Smooth muscle cell (in vitro differentiated cells): Measurements from ENCODE around the gene BRAP. TPM values are rescaled to one million over a fixed set of nuclear protein-coding genes. Genes with fewer than 3 reads are reported as not detected.

ENCODE experiments used
- DNase-seq: peaks from one replicate; lab custom pipeline; 2025; ENCODE audit not compliant: unreplicated experiment; lab: John Stamatoyannopoulos, UW
- H2AFZ ChIP-seq: fragments of 200-600 bp; sonication (generic); 2 replicates; pipeline ENCODE4 v1.6.0; 2016; ENCODE audit warnings: antibody characterized with exemption, low read depth, mild to moderate bottlenecking
- H3F3A ChIP-seq: fragments of 200-600 bp; sonication (generic); 2 replicates; pipeline ENCODE4 v1.6.0; 2017; ENCODE audit warnings: antibody characterized with exemption, low read depth
- H3K27ac ChIP-seq: fragments of 200-600 bp; sonication (generic); 2 replicates; pipeline ENCODE4 v1.5.1; 2016; ENCODE audit warnings: low read depth, mild to moderate bottlenecking
- H3K27me3 ChIP-seq: fragments of 200-600 bp; sonication (generic); 2 replicates; pipeline ENCODE4 v1.6.1; 2016; ENCODE audit warnings: low read depth, mild to moderate bottlenecking
- H3K36me3 ChIP-seq: fragments of 200-600 bp; sonication (generic); 2 replicates; pipeline ENCODE4 v1.5.1; 2016; ENCODE audit warnings: low read depth
- H3K4me1 ChIP-seq: fragments of 200-600 bp; sonication (generic); 2 replicates; pipeline ENCODE4 v1.5.1; 2016; ENCODE audit warnings: low read depth
- H3K4me2 ChIP-seq: fragments of 200-600 bp; sonication (generic); 2 replicates; pipeline ENCODE4 v1.6.0; 2016; ENCODE audit warnings: mild to moderate bottlenecking
- H3K4me3 ChIP-seq: fragments of 200-600 bp; sonication (generic); 2 replicates; pipeline ENCODE4 v1.5.1; 2016; ENCODE audit warnings: mild to moderate bottlenecking
- H3K79me2 ChIP-seq: fragments of 200-600 bp; sonication (generic); 2 replicates; pipeline ENCODE4 v1.6.0; 2016; ENCODE audit warnings: low read depth, mild to moderate bottlenecking
- H3K9ac ChIP-seq: fragments of 200-600 bp; sonication (generic); 2 replicates; pipeline ENCODE4 v1.6.0; 2016; ENCODE audit warnings: low read depth
- H3K9me3 ChIP-seq: fragments of 200-600 bp; sonication (generic); replicated peaks from 2 replicates; pipeline ENCODE4 v1.5.1; 2016; ENCODE audit warnings: low read depth
- H4K20me1 ChIP-seq: fragments of 200-600 bp; sonication (generic); 2 replicates; pipeline ENCODE4 v1.6.0; 2016; ENCODE audit warnings: low read depth
- WGBS: methylation state at CpG from one replicate; pipeline ENCODE4 v1.1.7; 2016; ENCODE audit warnings: low lambda C conversion rate; 5-methylcytosine and 5-hydroxymethylcytosine counted together
- polyA plus RNA-seq: library from polyadenylated mRNA; unstranded; fragments of >200 nt; fragmentation: Nextera tagmentation; extraction: Ambion mirVana; gene quantifications from 2 replicates; pipeline ENCODE4 v1.2.1, GENCODE V29; 2016
- total RNA-seq: library from RNA; depleted of rRNA; stranded (reverse); fragments of >200 nt; gene quantifications from 2 replicates; pipeline ENCODE4 v1.2.3, GENCODE V29; 2014
- TF ChIP-seq, protein P1 (sequence below): fragments of 200-600 bp; sonication (generic); IDR thresholded peaks from 2 replicates; pipeline ENCODE4 v1.5.1; 2017; ENCODE audit warnings: borderline replicate concordance, mild to moderate bottlenecking, antibody characterized with exemption; ENCODE audit not compliant: insufficient read depth, poor library complexity, severe bottlenecking

BRAP gene
- total and polyA plus RNA-seq, 2 experiments from 2014 or later: 16.4 to 18.8 TPM

DNA sequence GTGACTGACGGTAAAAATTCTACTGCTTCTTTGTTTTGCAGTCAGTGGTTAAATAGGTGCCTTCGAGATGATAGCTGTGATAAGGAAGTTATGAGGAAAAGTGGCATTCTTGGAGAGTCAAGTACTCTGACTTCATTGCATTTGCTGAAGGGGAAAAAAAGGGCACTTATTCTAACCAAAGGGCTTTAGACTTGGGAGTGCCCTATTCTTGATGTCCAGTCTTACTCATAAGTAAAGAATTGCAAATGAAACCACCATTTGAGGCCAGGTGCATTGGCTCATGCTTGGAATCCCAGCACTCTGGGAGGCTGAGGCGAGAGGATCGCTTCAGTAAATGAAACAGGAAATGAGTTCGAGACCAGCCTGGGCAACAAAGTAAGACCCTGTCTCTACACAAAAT lies 40.3 kb downstream of the BRAP start:
- peak overlapping the region; percentile 28 for H3K27ac ChIP-seq
- H3K4me1 ChIP-seq: no peaks in the 10 kb centered on the region
- no peak overlapping the region for H2AFZ ChIP-seq
- no peaks in the 10 kb centered on the region for H3K9me3 ChIP-seq
- DNase-seq: no peak
- no peak overlapping the region for H3K4me2 ChIP-seq
- 79% methylated on average over 5 of the region's 5 CpGs for WGBS
- no peaks in the 10 kb centered on the region for H3K79me2 ChIP-seq
- H3K9ac ChIP-seq: no peak overlapping the region
- H4K20me1 ChIP-seq: no peaks in the 10 kb centered on the region
- H3F3A ChIP-seq: no peaks in the 10 kb centered on the region
- peaks cover 8% of the 10 kb centered on the region for H3K36me3 ChIP-seq
- TF ChIP-seq, protein P1, sequence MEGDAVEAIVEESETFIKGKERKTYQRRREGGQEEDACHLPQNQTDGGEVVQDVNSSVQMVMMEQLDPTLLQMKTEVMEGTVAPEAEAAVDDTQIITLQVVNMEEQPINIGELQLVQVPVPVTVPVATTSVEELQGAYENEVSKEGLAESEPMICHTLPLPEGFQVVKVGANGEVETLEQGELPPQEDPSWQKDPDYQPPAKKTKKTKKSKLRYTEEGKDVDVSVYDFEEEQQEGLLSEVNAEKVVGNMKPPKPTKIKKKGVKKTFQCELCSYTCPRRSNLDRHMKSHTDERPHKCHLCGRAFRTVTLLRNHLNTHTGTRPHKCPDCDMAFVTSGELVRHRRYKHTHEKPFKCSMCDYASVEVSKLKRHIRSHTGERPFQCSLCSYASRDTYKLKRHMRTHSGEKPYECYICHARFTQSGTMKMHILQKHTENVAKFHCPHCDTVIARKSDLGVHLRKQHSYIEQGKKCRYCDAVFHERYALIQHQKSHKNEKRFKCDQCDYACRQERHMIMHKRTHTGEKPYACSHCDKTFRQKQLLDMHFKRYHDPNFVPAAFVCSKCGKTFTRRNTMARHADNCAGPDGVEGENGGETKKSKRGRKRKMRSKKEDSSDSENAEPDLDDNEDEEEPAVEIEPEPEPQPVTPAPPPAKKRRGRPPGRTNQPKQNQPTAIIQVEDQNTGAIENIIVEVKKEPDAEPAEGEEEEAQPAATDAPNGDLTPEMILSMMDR: no peak
- H3K27me3 ChIP-seq: no peaks in the 10 kb centered on the region
- no peak overlapping the region for H3K4me3 ChIP-seq

DNA sequence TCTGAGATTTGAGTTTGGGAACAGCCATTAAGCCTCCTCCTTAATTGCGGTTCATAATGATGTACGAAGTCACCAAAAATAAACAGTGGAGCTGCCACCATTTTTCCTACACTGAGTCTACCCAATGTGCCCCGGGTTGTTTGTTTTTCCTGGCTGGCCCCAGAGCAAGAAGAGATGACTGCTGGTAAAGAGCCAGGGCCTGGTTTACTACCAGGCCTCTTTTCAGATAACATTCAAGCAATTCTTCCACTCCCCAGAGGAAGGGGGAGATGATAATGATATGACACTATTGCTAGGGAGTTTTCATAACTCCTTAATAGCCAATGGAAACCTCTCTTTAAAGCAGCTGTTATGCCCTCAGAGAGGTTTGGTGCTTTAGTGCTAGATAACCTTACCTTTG lies 42.3 kb downstream of the BRAP start:
- Histone ChIP-seq H3K36me3 (no peaks in the 10 kb centered on the region), H3K27ac (peak overlapping the region; percentile 28), H3K4me1 (no peaks in the 10 kb centered on the region), H3K79me2 (no peaks in the 10 kb centered on the region), H3K4me3 (no peak overlapping the region), H4K20me1 (no peaks in the 10 kb centered on the region), H3K4me2 (no peak overlapping the region), H3K9ac (no peak overlapping the region), H3F3A (no peaks in the 10 kb centered on the region), H2AFZ (no peak overlapping the region), H3K9me3 (no peaks in the 10 kb centered on the region), H3K27me3 (no peaks in the 10 kb centered on the region)
- DNase-seq: no peak
- 49% methylated on average over 3 of the region's 3 CpGs for WGBS
- TF ChIP-seq, protein P1: no peak

DNA sequence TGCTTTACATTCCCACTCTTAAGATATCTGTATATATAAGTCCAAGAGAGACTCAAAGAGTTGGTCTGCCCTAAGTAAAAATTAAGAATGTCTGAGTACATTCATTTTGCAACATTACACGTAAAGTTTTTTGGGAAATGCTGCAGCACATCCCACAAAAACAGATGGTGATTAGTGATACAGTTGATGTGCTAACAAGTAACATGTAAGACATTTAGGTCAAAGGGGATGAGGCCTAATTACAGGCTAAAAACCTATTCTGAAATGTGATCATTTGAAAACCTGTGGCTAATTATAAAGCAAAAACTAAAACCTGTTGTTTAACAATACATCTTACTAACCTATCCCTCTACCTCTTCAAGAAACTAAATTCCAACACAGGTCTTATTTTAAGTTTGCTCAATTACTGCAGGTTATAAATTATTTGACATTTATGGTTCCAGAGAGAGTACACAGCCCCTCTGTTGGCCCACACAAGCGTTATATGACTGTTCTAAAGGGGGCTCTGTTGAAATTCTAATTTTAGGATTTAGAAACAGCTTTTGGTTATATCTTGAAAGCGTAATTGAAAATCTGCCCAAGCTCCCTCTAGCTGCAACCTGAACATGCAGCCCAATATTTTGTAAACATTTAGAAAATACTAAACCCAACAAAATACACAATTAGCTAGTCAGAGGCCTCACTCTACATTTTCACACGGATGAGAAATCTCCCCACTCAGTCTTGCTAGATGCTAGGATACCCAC lies 42.9 kb downstream of the BRAP start:
- Histone ChIP-seq H3K27ac (peak overlapping the region; percentile 28), H3K9ac (no peak overlapping the region), H3K27me3 (no peaks in the 10 kb centered on the region), H3K9me3 (no peaks in the 10 kb centered on the region), H3K4me2 (no peak overlapping the region), H2AFZ (no peak overlapping the region), H3K4me3 (no peak overlapping the region), H3F3A (no peaks in the 10 kb centered on the region), H3K36me3 (no peaks in the 10 kb centered on the region), H4K20me1 (no peaks in the 10 kb centered on the region), H3K4me1 (no peaks in the 10 kb centered on the region), H3K79me2 (no peaks in the 10 kb centered on the region)
- TF ChIP-seq, protein P1: no peak
- 41% methylated on average over 4 of the region's 4 CpGs for WGBS
- DNase-seq: no peak

DNA sequence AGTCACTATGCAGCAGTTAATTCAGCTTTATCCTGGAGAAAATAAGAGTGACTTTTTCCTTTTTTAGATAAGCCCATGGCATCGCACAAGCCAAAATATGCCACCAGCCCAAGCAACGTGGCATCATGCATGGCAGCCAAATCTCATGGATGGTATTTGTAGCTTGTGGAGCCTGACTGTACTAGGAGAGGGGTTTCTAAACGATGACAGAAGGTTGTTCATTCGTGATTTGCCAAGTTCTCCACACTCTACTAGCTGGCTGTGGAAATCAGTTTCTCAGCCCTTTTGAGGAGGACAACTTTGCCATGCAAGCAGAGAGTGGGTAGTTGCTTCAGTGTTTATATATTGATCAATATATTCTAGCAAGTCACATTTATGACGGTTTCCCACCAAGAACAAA lies 45.2 kb downstream of the BRAP start:
- no peaks in the 10 kb centered on the region for H4K20me1 ChIP-seq
- no peak overlapping the region for H2AFZ ChIP-seq
- H3K36me3 ChIP-seq: no peaks in the 10 kb centered on the region
- WGBS: 98% methylated on average over 5 of the region's 5 CpGs
- no peak overlapping the region for H3K9ac ChIP-seq
- peaks cover 13% of the 10 kb centered on the region for H3F3A ChIP-seq
- peaks cover 16% of the 10 kb centered on the region for H3K4me1 ChIP-seq
- no peak for DNase-seq
- H3K4me3 ChIP-seq: no peak overlapping the region
- no peak overlapping the region for H3K4me2 ChIP-seq
- TF ChIP-seq, protein P1: no peak
- H3K27ac ChIP-seq: no peak overlapping the region
- H3K9me3 ChIP-seq: no peaks in the 10 kb centered on the region
- H3K79me2 ChIP-seq: no peaks in the 10 kb centered on the region
- no peaks in the 10 kb centered on the region for H3K27me3 ChIP-seq
